COLO829 (cell line): ENCODE measurements around the gene ZNF165.
"Not testable (repeated sequence)": the region's sequence is repeated elsewhere in the genome, so short reads cannot be mapped to it uniquely, and the experiment has no call there.

ENCODE experiments used
- DNase-seq: peaks from one replicate; pipeline ENCODE4 v3.0.0; 2012; ENCODE audit warnings: low spot score

ZNF165 gene

GRCh38 chr6:28080381-28080630 is at the start of gene ZNF165:
Gene ZNF165, plus strand, starts transcription at chr6:28080568. Its CDS starts 4,913 bp downstream, at chr6:28085481.
- not testable (repeated sequence) for DNase-seq

DNA sequence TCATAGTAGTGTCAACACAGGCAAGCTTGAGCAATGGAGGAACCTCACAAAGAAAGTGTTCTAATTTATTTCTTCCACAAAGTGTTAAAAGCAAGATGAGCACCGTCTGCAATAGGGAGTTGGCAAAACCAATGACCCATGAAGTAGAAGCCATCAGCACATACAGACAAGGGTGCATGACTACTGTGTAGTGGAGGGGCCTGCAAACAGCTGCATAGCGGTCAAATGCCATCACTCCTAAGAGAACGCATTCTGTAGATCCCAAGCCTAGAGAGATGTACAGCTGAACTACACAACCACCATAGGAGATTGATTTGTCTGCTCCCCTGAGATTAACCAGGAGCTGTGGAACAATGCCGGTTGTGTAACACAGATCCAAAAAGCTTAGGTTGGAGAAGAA is 26.8 kb upstream of the ZNF165 start:
- DNase-seq = no peak

DNA sequence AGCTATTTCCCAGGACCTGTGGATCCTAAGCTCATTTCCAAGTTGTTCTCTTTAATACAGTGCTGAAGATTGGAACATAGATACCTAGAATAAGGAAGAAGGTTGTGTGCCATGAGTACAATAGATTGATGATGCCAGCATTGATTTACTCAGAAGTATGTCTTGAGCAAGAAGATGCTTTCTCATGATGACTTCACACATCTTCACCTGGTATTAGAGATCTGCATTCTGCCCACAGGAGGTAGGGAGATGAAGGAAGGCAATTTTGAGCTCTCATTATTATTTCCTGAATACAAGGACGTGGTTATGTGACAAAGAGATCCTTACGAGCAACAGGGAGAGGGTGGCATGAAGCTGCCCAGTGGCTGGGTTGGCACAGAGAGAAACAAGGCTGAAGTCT is 20.0 kb upstream of the ZNF165 start:
- no peak for DNase-seq

DNA sequence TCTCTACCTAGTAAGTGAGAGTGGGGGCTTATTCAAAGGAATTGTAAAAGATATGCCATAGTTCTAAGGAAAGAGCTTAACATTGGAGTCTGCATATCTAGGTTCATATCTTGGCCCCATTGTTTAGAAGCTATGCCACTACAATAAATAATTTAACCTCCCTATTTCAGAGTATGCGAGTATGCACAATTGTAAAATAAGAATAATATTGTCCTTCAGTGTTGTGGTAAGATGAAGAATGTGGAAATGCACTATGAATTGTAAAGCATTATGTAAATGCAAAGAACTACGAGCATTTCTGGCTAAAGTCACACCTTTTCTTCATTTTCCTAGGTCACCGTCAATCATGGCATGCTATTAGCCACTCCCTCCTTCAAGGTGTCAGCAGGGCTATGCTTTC is 16.1 kb upstream of the ZNF165 start:
- DNase-seq = no peak

DNA sequence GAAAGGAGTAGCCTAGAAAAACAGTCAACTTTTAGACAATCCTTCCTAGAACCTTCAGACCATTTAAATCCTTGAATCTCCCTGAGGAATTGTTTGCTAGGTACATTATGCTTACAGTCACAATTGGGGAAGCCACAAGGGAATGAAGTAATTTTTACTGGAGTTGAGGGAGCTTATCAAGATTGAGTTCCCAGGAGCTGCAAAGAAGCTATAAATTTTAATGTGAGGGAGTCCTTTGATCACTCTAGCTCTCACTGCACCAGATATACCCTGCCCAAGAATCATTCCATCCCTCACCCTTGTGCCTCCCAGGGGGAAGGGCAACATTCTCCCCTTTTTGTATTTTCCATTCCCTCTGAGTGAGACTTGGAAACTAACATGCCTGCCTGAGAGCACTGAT is 12.3 kb upstream of the ZNF165 start:
- DNase-seq = no peak

DNA sequence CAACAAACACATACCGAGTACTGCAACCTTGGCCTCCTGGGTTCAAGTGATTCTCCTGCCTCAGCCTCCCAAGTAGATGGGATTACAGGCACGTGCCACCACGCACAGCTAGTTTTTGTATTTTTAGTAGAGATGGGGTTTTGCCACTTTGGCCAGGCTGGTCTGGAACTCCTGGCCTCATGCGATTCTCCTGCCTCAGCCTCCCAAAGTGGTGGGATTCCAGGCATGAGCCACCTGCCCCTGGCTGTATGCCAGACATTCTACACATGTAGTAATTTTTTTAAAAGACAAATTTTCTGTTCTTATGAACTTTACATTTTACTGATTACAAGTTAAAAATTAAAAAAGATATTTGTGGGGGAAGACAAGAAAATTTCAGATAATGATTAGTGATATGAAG is 9.4 kb upstream of the ZNF165 start:
- DNase-seq = not testable (repeated sequence)

DNA sequence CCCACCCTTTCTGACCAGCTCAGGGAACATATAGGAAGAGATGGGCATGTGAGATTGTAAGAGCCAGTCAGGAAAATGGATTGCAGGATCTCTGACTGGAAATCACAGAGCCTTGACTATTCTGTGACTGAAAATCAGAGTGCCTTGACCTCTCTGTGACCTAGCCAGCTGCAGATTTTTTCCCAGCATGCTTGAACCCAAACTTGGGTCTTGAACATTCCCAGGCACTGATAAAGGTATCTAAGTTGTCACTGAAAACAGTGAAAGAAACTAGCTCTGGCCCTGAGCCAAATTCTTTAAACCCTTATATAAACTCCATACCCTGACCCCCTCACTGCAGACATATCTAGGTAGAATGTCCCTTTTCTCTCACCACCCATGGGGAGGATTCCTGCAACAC is 2.3 kb upstream of the ZNF165 start:
- DNase-seq = no peak

GRCh38 chr6:28078836-28079235 is 1.5 kb upstream of the ZNF165 start:
- DNase-seq = no peak

DNA sequence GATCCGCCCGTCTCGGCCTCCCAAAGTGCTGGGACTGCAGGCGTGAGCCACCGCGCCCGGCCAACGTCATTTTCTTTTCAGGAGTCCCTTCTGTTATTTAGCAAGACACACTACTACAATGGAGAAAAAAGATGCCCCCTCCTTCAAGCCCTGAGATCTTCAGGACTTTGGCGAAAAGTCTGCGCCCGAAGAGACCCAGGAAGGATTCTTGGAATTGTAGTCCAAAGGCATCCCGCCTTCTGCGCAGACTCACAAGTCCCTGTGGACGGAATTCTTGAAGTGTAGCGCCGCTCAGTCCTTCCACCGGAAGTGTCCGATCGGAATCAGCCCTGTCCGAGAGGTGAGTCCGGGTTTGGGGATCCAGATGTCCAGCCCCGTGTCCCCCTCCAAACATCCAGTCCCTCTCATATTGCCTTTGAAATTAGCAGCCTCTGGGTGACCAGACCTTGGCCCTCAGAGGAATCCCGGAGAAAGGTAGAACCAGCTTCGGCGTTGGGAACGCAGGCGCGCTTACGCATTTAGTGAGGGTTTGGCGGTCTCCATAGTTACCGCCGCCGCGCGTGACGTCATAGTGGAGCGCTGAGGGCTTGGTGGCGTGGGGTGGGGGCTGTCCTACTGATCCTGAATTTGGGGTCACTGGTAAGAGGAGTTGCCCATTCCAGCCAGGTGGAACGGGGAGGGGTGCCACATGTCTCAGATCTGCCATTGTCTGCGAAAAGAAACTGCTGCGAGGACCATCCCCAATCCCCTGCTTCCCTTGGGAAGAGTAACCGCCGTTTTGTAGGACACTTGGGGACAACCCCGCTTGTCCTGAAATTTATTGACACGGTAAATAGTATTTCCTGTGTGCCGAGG is 490 bp downstream of the ZNF165 start:
- DNase-seq = peak; percentile 98

DNA sequence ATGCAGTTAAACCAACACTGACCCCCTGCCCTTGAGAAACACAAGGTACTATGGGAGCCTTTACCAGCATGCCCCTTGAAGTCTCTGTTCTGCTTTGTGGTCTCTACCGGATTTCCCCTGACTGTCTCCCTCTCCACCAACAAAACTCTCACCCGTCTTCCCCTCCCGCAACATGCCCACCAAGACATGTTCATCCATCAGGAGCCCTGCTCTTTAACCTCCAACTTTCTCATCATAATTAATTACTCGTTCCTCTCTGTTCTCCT is 1.1 kb downstream of the ZNF165 start:
- DNase-seq = no peak

DNA sequence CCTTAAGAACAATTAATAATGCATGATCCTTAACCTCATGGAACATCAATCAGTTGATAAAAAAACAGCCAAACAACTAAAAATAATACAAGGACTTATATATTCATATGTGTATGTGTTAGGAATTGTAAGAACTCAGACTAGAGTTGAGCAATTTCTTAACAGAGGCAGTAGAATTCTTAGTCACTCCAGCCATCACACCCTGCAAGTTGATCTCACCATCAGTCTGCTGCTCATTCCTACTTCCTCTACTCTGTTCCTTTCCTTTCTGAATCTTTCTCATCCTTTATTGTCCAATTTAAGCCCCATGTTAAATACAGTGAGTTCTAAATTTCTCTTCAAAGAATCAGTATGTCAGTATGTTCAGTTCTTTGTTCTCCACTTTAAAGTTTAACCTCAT is 2.6 kb downstream of the ZNF165 start:
- DNase-seq = no peak

- DNase-seq = no peak
These were observed 8.7 kb downstream of the ZNF165 start for GRCh38 chr6:28089054-28089453.

DNA sequence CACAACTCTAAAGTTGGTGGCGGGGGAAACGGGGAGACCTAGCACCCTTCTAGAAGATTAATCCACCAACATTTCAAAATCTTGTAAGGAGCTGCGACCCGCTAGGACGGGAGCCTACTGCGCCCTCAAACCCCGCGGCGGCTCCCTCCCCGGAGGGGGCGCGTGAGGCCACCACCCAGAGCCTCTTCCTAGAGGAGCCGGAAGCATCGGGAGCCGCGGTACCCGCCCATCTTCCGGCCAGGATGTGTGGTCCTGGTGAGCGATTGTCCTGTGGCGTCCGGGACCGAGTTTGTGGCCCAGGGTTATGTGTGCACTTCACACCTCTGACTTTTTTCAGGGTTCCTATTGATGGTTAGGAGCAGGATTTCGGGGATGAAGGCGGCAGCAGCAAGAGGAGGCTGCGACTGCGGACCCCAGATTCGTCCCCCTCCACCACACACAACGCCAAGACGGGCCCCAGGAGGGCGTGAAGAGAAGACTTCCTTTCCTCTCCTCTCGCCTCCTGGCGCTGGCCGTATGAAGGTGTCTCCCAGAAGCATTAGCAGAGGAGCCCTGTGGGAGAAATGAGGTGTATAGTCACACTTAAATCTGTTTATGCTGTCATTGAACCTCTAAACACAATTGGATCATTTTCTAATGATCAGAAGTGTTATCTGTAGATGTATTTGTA is 10.7 kb downstream of the ZNF165 start:
- DNase-seq = no peak

GRCh38 chr6:28102222-28102621 is 21.9 kb downstream of the ZNF165 start:
- DNase-seq = not testable (repeated sequence)

- DNase-seq = not testable (repeated sequence)
These were observed 22.3 kb downstream of the ZNF165 start for GRCh38 chr6:28102699-28103098.

DNA sequence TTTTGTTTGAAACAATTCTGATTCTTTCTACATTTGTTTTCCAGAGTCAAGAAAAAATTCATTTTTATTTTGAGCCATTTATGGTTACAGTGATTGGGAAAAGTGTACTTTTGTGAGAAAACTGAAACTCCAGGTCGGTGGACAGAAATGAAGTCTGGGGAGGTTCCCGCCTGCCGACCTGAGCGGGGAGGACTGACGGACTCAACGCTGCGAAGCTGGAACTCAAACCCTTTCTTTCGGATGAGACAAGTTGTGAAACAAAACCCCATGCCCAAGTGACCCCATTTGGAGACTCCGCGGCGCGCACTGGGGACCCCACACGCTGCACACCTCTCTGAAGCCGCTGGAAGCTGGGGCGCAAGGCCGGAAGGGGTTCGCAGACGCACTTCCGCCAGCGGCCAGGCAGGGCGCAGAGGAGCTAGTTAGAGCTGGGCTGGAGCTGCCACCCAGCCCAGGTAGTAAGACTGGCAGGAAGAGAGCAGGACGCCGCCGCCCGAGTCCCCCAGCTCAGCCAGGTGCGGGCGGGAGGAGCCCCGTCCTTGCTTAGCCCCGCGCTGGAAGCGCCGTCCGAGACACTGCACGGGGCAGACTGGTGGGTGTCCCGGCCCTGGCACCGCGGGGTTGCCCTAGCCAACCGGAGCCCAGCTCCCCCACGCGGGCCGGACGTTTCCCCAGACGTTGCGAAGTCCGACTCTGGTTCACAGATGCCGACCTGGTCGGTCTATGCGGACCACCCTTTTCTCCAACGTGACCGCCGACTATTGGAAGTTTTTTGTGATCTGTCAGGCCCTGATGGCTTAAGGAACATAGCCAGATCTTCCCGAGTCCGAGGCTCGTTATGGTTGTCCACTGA is 24.2 kb downstream of the ZNF165 start:
- peak; percentile 62 for DNase-seq

DNA sequence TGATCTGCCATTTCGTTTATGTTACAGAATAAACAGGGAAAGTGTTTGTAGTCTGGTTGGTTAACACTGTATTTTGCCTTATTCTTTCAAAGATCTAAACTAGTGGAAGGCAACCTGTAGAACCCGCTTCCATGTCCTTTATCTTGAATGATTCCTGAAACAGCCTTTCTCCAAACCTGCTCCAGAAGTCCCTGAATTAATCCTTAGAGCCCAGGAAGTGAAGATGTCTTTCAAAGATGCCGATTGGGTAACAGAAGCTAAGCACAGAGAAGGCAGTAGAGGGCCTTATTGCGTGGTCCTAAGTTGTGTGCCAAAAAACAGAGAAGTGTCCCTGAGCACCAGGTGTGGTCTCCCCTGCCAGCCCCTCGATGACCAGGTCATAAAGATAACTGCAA is 24.9 kb downstream of the ZNF165 start:
- DNase-seq = no peak

DNA sequence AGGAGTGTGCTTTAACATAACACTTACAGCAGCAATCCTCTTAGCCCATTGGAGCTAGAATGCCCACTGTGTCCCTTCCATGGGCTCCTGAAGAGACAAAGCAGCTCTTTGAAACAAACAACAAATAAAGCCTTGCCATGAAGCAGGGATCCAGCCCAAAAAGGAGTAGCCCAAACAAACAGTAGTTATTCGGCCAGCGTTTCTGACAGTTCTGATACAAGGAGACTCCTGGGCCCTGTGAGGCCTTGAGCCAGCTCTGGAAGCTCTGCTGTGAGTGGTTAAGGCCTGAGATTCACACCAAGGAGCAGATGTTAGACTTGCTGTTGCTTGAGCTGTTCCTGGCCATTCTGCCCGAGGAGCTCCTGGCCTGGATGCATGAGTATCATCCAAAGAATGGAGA is 27.1 kb downstream of the ZNF165 start:
- DNase-seq = no peak

DNA sequence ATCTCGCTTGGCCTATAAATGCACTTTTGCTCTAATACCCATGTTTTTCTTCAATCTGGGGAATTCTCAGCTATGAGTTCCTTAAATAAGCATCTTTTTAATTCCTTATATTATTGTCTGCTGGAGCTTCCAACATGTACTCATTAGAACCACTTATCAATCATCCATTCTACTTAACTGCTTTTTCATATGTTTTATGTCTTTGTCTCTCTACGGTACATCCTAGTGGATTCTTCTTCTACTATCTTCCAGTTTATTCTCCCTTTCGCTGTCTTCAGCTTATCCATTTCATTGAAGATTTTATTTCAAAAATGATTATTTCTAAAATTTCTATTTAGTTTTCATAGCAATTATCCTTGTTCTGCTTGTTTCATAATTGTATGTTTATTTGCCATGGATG is 31.6 kb downstream of the ZNF165 start:
- DNase-seq = no peak

DNA sequence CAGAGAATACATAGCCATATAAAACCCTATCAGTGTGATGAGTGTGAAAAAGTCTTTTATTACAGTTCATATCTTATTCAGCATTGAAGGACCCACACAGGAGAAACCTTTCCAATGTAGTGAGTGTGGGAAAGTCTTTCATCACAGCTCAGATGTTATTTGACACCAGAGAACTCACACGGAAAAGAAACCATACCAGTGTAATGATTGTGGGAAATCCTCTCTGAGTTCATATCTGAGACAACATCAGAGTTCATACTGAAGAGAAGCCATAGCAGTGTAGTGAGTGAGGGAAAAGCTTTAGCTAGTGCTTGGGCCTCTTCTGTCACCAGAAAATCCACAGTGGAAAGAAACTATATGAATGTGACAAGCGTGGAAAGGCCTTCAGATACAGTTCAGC is 35.4 kb downstream of the ZNF165 start:
- no peak for DNase-seq

DNA sequence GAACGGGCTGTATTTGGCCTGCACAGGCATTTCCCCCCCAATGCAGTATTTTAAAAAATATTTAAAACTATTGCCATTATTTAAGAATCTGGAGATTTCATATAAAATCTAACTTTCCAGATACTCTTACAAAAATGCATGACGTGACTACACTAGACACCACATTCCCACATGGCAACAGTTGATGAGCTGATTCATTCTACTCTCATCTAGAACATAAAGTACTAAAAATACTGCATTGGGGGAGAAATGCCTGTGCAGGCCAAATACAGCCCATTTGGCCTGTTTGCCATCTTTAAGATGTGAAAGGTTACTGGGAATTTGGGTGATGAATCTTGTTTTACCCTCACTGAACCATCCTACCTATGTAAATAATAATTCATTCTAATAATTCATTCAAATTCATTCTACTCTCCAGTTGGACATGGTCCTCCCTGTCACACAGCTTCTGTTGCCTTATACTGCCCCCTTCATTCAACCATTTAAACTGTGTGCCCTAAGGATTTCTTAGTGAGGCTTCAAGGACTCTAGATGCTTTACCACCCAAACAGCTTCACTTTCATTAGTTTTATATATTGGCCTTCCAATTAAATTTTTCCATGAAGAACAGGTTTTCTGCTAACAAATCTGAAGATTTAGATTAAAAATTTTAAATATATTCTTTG is 37.1 kb downstream of the ZNF165 start:
- DNase-seq = no peak

DNA sequence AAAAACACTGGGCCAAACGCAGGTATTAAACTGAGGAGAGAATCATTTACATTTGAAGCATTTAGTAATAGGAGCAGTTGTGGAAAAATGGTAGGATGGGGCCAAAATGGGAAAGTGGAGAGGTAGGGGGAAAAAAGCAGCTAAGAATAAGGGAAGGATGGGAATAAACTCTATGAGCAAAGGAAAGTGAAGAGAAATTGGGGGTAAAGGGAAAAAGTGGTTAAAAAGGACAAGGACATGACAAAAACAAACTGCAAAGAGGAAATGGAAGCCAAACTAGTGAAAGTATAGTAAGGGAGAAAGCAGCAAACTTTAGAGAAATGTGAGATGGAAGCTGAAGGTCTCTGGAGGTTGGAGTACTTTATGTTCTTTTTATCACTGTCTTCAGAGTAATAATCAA is 37.8 kb downstream of the ZNF165 start:
- no peak for DNase-seq

GRCh38 chr6:28121876-28122275 is 41.5 kb downstream of the ZNF165 start:
- DNase-seq = no peak
